ENCODE data around the gene RPS6KC1. TPM values are rescaled to one million over a fixed set of nuclear protein-coding genes. Genes with fewer than 3 reads are reported as not detected.
A peak's percentile ranks its signal among the peaks of the same experiment; 100 is the strongest.

Gene RPS6KC1
- polyA plus RNA-seq, 3 donors, result 8.9 to 16.0 (median 11.4) TPM

DNA sequence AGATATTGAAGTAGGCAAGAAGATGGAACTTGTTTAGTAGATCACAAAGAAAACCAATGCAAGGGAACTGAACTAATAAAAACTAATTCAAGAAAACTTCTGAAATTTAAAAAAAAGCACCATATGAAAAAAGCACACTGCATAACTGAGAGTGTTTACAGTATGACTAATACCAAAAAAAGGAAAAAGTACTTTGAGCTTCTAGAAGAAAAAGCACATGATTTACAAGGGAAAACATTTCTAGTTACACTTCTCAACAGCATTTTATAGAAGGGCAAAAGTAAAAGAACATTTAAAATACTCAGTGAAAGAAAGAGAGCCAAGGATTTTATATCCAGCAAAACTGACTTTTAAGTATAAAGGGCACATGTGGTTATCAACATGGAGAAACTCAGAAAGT lies 233.6 kb downstream of the RPS6KC1 start:
- Histone ChIP-seq H3K4me3 (replicated peaks in 1 of 3; ENCODE audit: low read depth in 2 of 3, low read length in 3 of 3) (no peak overlapping the region), H3K9me3 (replicated peaks in 1 of 2; ENCODE audit: control insufficient read depth in 1 of 2, insufficient read depth in 1 of 2, low read length in 2 of 2) (no peaks in the 10 kb centered on the region), H3K4me2 (replicated peaks; ENCODE audit: extremely low read depth, low read length, poor library complexity, severe bottlenecking) (no peak overlapping the region), H3K9ac (ENCODE audit: insufficient read depth, low read length, poor library complexity, severe bottlenecking) (no peak overlapping the region), H2AFZ (ENCODE audit: insufficient read depth, low read depth, low read length, poor library complexity, severe bottlenecking) (no peak overlapping the region), H3K4me1 (ENCODE audit: control insufficient read depth in 1 of 2, insufficient read depth in 2 of 2, low read length in 2 of 2) (no peaks in the 10 kb centered on the region), H3K36me3 (replicated peaks in 1 of 2; ENCODE audit: control insufficient read depth in 1 of 2, insufficient read depth in 2 of 2, low read length in 2 of 2) (no peaks in the 10 kb centered on the region), H3K27ac (ENCODE audit: low read depth in 1 of 2, low read length in 2 of 2) (no peak overlapping the region), H3K79me2 (ENCODE audit: insufficient read depth, low read length) (no peaks in the 10 kb centered on the region), H4K20me1 (ENCODE audit: insufficient read depth, low read length) (no peaks in the 10 kb centered on the region), H3K27me3 (ENCODE audit: control insufficient read depth in 2 of 2, insufficient read depth in 2 of 2, low read length in 2 of 2) (no peaks in the 10 kb centered on the region)
- peaks cover 0 to 4% (median 1%) of the 10 kb centered on the region in 3 donors for H3K27me3 Mint-ChIP-seq (ENCODE audit: low read depth in 3 of 3)
- no peak for DNase-seq
- no peaks in the 10 kb centered on the region for H3K4me1 Mint-ChIP-seq
- peak overlapping the region in 1 of 7 donors; percentile 32 for H3K27ac Mint-ChIP-seq
- H3K9me3 Mint-ChIP-seq, result peaks cover 0 to 6% (median 0%) of the 10 kb centered on the region in 7 donors
- TF ChIP-seq, protein P1, sequence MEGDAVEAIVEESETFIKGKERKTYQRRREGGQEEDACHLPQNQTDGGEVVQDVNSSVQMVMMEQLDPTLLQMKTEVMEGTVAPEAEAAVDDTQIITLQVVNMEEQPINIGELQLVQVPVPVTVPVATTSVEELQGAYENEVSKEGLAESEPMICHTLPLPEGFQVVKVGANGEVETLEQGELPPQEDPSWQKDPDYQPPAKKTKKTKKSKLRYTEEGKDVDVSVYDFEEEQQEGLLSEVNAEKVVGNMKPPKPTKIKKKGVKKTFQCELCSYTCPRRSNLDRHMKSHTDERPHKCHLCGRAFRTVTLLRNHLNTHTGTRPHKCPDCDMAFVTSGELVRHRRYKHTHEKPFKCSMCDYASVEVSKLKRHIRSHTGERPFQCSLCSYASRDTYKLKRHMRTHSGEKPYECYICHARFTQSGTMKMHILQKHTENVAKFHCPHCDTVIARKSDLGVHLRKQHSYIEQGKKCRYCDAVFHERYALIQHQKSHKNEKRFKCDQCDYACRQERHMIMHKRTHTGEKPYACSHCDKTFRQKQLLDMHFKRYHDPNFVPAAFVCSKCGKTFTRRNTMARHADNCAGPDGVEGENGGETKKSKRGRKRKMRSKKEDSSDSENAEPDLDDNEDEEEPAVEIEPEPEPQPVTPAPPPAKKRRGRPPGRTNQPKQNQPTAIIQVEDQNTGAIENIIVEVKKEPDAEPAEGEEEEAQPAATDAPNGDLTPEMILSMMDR (IDR thresholded peaks at IDR 0.05), result no peak
- intact Hi-C loops (cut with micrococcal nuclease), result no loop called here
- no peak overlapping the region for H3K4me3 Mint-ChIP-seq
- H3K36me3 Mint-ChIP-seq, result no peaks in the 10 kb centered on the region

DNA sequence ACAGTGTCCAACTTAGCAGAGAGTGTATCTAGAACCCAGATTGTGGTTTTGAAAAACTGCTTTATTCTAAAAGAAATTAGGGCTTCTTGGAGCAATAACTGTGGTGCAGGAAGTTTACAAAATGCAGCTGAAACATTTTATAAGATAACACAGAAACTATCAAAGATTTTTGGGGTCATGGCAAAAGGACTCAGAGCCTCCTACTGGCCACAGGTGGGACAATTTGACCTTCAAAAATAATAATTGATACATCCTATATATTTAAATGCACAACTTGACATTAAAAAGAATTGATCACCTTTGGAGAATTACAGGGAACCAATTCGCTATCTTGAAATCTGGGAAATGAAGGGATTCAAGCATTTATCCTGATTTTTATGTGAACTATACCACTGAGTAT lies 235.2 kb downstream of the RPS6KC1 start:
- Histone ChIP-seq H3K9ac (ENCODE audit: insufficient read depth, low read length, poor library complexity, severe bottlenecking) (no peak overlapping the region), H3K9me3 (replicated peaks in 1 of 2; ENCODE audit: control insufficient read depth in 1 of 2, insufficient read depth in 1 of 2, low read length in 2 of 2) (no peaks in the 10 kb centered on the region), H3K27me3 (ENCODE audit: control insufficient read depth in 2 of 2, insufficient read depth in 2 of 2, low read length in 2 of 2) (no peaks in the 10 kb centered on the region), H2AFZ (ENCODE audit: insufficient read depth, low read depth, low read length, poor library complexity, severe bottlenecking) (no peak overlapping the region), H3K36me3 (replicated peaks in 1 of 2; ENCODE audit: control insufficient read depth in 1 of 2, insufficient read depth in 2 of 2, low read length in 2 of 2) (no peaks in the 10 kb centered on the region), H3K79me2 (ENCODE audit: insufficient read depth, low read length) (no peaks in the 10 kb centered on the region), H3K27ac (ENCODE audit: low read depth in 1 of 2, low read length in 2 of 2) (no peak overlapping the region), H3K4me3 (replicated peaks in 1 of 3; ENCODE audit: low read depth in 2 of 3, low read length in 3 of 3) (no peak overlapping the region), H4K20me1 (ENCODE audit: insufficient read depth, low read length) (no peaks in the 10 kb centered on the region), H3K4me1 (ENCODE audit: control insufficient read depth in 1 of 2, insufficient read depth in 2 of 2, low read length in 2 of 2) (no peaks in the 10 kb centered on the region), H3K4me2 (replicated peaks; ENCODE audit: extremely low read depth, low read length, poor library complexity, severe bottlenecking) (no peak overlapping the region)
- intact Hi-C loops (cut with micrococcal nuclease), result no loop called here
- H3K9me3 Mint-ChIP-seq, result peaks cover 0 to 6% (median 0%) of the 10 kb centered on the region in 7 donors
- no CpG with 5 or more reads among the region's 1 CpG for WGBS (ENCODE audit: insufficient coverage)
- peaks cover 0 to 4% (median 0%) of the 10 kb centered on the region in 3 donors for H3K27me3 Mint-ChIP-seq (ENCODE audit: low read depth in 3 of 3)
- no peak overlapping the region for H3K4me3 Mint-ChIP-seq
- H3K4me1 Mint-ChIP-seq, result no peaks in the 10 kb centered on the region
- DNase-seq, result no peak
- TF ChIP-seq, protein P1 (IDR thresholded peaks at IDR 0.05), result no peak
- no peaks in the 10 kb centered on the region for H3K36me3 Mint-ChIP-seq
- no peak overlapping the region for H3K27ac Mint-ChIP-seq
